ENCODE measurements around the gene ANKRD39.

ANKRD39 gene

GRCh38 chr2:96852667-96853066 lies 5.1 kb downstream of the ANKRD39 start:
- no peak for DNase-seq

DNA sequence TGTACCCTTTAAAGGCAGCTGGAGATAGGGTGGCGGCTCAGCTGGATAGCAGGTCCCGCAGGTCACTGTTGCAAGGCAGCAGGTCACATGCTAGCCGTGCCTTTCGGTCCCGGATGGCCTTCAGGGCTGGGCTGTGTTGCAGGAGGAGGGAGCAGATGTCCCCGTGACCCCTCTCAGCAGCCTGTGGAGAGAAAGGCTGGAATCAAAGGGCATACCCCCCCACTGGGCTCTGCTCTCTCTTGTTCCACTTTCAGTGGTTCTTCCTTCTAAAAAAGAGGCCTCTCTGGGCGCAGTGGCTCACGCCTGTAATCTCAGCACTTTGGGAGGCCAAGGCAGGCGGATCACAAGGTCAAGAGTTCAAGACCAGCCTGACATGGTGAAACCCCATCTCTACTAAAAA lies 9.6 kb downstream of the ANKRD39 start:
- no peak for DNase-seq

DNA sequence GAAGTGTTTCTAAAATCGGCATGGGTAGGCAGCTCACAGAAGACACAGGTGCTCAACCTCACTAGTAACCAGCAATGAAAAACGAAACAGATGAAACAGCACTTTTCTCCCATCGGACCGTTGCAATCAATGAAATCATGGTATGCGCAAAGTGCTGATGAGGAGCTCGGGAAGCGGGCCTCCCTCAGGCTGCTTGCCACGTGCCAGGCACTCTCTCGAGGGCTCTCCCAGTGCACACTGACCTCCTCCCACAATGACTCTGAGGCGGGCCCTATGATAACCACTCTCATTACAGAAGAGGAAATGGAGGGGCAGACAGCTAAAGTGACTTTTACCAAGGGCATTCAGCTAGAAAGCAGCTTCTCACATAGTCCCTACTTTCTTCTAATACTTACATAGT lies 10.2 kb downstream of the ANKRD39 start:
- no peak for DNase-seq

- no peak for DNase-seq
Measured at GRCh38 chr2:96846825-96847224, 11.0 kb downstream of the ANKRD39 start.

- DNase-seq: no peak
Measured at GRCh38 chr2:96844405-96844808, 13.4 kb downstream of the ANKRD39 start.

DNA sequence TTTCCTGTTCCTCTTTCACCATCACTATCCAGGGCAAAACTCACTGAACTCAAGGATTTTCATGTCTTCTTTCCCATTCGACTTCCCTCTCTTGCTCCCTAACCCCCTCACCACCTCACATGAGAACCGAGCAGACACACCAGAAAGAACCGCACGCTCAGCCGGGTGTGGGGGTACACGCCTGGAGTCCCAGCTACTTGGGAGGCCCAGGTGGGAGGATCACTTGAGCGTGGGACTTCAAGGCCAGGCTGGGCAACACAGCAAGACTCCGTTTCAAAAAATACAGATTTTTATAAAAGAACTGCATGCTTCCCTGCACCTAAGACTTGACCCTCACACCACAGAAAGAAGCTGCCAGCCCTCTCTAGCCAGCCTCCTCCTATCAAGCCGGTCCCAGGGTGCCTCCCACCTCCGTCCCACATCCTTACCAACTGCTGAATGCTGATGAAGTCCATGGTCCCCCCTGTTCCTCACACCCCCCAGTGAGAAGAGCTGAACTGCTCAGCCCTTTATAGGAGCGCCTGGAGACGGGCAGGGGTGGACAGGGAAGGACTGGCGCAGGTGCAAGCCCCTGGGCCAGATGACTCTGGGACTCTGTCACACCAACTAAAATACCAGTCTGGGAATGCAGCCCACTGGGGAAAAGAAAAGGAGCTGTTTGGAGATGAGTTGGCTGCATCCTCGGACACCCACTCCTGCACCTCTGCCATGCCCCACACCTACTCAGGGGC lies 14.1 kb downstream of the ANKRD39 start, which contains the start of gene ANKRD23:
Gene ANKRD23 (minus strand): TSS at position 484 of the 731 bp plus-strand sequence. CDS start 29 bp downstream, at position 455.
- DNase-seq: no peak

- no peak for DNase-seq
Measured at GRCh38 chr2:96842600-96842999, 15.2 kb downstream of the ANKRD39 start.

DNA sequence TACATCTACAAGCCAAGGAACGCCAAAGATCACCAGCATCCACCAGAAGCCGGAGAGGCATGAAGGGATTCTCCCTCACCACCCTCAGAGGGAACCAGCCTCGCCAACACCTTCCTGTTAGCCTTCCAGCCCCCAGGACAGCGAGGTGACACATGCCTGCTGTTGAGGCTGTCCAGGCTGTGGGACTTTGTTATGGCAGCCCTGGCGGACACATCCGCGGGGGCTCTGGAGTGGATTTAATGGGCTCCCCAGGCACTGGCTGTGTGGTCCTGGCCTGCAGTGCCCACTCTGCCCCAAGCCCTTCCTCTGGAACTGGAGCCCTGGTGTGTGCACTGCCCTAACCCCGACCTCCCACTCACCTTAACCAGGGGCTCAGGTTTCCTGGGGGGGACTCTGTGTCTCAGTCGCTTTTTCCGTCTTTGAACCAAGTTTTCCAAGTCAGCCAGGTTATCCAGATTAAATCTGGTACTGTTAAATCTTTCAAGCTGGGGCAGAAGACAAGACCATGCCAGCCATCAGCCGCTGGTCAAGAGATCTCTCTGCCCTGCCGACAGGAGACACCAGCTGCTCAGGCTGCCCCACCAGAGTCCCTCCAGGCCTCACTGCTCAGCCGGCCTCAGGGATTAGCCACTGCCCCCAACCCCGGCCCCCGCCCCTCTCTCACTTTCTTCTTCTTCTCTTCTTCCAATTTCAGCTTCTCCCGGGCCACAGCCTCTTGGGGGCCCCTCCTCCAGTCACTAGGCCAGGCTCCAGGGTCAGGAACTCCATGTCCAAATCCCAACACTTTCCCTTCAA lies 15.9 kb downstream of the ANKRD39 start:
- no peak for DNase-seq

DNA sequence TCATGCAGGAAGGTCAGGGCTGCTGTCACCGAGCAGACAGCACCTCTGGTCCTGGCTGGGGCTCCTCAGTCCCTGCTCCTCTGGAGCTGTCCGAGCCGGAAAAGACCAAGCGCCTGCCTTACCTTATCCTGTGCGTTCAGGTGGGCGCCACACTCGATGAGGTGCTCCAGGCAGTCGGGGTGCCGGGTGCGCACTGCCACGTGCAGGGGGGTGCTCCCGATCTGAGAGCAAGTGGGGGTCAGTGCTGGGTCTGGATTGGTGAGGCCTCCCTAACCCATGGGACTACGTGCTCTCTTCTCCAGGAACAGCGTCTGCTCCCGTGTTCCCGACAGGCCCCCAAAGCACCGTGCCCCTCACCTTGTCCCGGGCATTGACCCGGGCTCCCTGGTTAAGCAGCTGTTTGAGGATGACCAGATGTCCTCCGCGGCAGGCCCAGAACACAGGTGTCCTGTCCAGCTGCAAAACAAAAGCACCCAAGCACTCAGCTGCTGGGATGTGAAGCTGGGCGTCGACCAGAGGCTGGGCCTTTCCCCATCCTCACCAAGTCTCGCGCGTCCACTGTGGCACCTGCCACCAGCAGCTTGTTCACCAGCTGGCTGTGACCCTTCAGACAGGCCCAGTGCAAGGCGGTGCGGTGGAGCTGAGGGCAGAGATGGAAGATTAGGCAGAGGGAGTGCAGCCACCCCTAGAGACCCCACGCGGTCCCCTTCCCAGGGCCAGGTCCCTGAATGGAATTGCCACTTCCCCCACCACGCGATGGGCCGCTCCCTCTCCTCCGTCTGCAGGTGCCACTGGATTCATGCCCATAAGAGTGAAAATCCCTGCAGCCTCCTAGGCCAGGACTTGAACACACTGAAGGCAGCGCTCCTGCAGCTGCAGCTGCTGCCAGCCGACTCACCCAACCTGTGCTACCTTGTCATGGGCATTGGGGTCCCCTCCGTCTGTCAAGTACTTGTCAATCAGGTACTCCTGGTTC lies 17.7 kb downstream of the ANKRD39 start:
- no peak for DNase-seq

DNA sequence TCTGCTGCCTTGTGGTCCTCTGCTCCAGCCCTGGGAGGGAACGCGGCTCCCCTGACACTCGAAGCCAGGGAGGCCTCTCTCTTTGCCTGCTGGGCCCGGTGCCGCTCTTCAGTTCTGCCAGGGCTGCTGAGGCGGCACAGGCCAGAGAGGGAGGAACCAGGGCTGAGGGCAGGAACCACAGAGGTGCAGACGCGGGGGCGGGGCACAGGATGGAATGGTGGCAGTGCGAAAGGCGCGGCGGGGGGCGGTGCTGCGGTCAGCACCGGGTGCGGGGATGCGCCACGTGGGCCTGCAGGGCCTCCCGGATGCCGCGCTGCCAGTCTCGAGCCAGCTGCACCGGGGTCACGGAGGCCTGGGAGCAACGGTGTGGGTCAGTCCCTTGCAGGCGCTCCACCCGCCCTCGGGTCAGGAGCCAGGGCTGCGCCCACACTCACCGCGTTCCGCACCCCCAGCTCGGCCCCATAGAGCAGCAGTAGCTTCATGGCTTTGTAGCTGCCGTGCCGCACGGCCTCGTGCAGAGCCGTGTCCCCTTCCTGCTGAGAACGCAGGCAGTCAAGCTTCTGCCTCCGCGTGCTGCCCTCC lies 18.4 kb downstream of the ANKRD39 start:
- DNase-seq: no peak

GRCh38 chr2:96838345-96839292 lies 19.2 kb downstream of the ANKRD39 start:
- DNase-seq: no peak

- no peak for DNase-seq
Measured at GRCh38 chr2:96837575-96837974, 20.2 kb downstream of the ANKRD39 start.

DNA sequence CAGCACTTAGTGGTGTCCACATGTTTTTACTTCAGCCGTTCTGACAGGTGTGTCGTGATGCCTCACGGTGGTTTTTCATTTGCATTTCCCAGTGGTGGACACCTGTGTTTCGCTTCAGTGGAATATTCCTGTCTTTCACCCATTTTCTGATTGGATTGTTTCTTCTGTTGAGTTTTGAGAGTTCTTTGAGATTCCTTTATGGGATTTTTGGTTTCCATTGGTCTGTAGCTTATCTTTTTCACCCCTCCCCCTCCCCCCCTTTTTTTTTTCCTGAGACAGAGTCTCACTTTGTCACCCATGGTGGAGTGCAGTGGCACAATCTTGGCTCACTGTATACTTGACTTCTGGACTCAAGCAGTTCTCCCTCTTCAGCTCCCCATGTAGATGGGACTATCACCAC lies 22.0 kb downstream of the ANKRD39 start:
- no peak for DNase-seq

DNA sequence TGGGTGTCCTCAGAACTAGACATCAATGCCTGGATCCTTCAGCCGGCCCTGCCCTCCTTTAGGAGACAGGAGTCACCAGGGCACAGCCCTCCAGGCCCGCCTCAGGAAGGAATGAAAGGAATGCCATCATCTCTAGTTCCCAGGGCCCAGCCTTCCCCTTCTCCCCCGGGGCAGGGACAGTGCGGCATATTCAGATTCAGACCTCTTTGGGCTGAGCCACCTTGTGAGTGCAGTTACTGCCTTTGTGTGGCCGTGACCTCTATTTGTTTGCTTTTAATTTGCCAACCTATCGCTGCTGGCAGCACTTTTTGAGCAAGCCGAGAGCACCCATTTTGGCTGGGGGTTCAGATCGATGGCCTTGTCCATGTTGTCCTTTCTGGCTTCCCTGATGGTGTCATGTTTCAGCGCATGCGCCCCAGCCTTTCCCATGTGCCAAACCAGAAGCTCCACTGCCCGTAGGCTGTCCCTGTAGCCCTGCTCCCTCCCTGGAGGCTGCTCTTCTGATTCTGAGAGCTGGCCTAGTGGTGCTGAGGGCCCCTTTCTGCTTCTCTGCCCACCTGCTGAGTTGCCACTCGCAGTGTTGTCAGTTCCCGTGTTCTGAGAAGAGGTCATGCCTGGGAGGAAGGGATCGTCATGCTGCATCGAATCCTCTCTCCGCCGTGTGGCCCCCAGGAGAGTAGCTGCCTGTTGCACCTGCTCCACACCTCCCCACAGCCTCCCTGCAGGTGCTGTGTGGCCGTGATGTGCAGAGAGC lies 24.9 kb downstream of the ANKRD39 start:
- peak; percentile 60 for DNase-seq

- no peak for DNase-seq
Measured at GRCh38 chr2:96832408-96832753, 25.4 kb downstream of the ANKRD39 start.

DNA sequence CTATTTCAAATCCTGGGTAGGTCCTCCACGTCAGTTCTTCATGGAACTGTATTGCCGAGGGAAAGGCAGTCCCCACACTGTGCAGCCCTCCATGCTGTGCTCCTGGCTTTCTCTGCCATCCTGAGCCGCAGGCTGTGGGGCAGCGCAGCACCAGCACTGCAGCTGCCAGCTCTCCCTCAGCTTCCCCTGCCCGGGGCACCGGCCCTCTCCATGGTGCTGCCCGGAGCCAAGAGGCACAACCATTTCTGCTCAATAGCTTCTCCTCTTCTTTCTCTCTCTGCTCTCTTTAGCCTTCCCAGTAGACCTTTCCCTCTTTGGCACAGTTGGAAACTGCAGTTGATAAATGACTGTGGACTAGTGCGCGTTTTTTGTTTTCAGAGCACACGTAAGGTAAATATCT lies 26.1 kb downstream of the ANKRD39 start:
- DNase-seq: no peak

DNA sequence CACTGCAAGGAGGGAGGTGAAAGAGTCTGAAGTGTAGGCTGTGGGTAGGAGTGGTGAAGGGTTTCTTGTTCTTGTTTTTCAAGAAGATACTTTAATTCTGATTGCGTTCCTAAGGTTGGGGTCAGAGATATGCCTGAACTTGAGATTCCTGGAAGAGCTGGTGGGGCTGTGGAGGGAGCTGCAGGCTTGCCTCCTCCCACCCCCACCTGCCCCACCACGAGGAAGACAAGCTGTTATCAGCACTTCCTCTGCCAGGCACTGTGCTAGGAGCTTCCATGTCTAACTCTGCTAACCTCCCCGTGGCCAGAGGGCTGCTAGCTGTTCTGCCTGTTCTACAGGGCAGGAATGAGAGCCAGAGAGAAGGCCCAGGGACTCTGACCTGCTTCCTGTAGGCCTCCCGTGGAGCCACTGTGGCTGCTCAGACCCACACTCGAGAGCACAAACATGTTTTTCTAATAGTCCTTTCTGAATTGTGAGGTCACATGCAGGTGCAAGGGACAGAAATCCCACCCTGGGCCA lies 27.7 kb downstream of the ANKRD39 start:
- no peak for DNase-seq

DNA sequence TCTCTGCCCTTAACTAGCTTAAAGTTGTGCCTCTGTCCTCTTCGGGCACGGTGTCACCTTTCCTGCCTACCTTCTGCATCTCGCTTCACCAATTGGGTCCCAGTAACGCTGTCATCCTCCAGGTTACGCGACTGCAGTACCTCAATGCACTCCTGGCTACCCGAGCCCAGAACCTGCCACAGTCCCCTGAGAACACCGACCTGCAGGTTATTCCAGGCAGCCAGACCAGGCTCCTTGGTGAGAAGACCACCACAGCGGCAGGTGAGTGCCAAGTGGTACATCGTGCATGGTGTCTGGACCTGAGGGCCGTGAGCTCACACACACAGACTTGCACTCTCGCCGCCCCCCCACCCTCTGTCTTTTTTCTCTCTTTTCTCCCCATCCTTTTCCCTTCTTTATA lies 28.9 kb downstream of the ANKRD39 start:
- DNase-seq: no peak

- no peak for DNase-seq
Measured at GRCh38 chr2:96828436-96828835, 29.4 kb downstream of the ANKRD39 start.

GRCh38 chr2:96826546-96827278 lies 31.1 kb downstream of the ANKRD39 start:
- DNase-seq: no peak
